Omental fat pad (tissue), 4 donors: ENCODE data around the gene RHOB. TPM values are rescaled to one million over a fixed set of nuclear protein-coding genes. Genes with fewer than 3 reads are reported as not detected.

Source experiments
- ATAC-seq: fragments of 150-250 bp; one replicate; pipeline ENCODE4 v1.9.1; 2016; ENCODE audit warnings: mild to moderate bottlenecking, moderate library complexity; ENCODE audit not compliant: low FRiP score
- DNase-seq: peaks from one replicate; pipeline ENCODE4 v3.0.0-alpha.2; 2019; ENCODE audit warnings: low spot score
- small RNA-seq: library from RNA; depleted of rRNA; stranded (forward); fragments of <200 nt; gene quantifications from one replicate; pipeline ENCODE3, GENCODE V24; 2016
- total RNA-seq, 4 donors: library from RNA; depleted of rRNA; stranded (reverse); fragments of >200 nt; gene quantifications; one replicate each; pipeline ENCODE4 v1.1.0, GENCODE V29; 2016
- TF ChIP-seq, protein P1 (sequence below), 3 donors: fragments of 450-650 bp; IDR thresholded peaks; one replicate each; pipeline ENCODE4 v1.5.1; 2016 to 2017; ENCODE audit warnings: antibody characterized with exemption in 3 of 3, mild to moderate bottlenecking in 3 of 3, moderate library complexity in 2 of 3

The RHOB gene
- total RNA-seq, 4 donors from 2014 or later, result 917 to 1,730 (median 1,246) TPM

DNA sequence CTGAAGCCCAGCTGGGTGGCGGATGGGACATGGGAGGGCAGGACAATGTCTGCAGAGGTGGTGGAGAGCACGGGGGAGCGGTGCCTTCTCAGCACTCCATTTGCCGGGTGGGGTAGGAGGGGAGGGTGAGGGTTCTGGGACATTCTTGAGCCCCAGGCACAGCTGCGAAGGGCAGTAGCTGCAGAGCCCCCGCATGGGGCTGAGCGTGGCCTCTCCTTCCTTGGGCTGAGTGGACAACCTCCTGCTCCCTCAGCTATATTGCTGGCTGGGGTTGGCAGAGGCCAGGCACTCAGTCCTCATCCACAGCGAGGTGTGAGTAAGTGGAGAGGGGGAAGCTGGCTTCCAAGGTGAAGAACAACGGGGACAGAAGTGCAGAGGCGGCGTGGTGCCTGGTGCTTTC, 50.1 kb downstream of the RHOB start:
- TF ChIP-seq, protein P1, sequence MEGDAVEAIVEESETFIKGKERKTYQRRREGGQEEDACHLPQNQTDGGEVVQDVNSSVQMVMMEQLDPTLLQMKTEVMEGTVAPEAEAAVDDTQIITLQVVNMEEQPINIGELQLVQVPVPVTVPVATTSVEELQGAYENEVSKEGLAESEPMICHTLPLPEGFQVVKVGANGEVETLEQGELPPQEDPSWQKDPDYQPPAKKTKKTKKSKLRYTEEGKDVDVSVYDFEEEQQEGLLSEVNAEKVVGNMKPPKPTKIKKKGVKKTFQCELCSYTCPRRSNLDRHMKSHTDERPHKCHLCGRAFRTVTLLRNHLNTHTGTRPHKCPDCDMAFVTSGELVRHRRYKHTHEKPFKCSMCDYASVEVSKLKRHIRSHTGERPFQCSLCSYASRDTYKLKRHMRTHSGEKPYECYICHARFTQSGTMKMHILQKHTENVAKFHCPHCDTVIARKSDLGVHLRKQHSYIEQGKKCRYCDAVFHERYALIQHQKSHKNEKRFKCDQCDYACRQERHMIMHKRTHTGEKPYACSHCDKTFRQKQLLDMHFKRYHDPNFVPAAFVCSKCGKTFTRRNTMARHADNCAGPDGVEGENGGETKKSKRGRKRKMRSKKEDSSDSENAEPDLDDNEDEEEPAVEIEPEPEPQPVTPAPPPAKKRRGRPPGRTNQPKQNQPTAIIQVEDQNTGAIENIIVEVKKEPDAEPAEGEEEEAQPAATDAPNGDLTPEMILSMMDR (IDR thresholded peaks at IDR 0.05), result no peak
- no peak for DNase-seq
- ATAC-seq, result no peak

Small RNA genes within 50 kb of the gene (small RNA-seq; reads per million reads assigned to genes)
- not detected for gene RF00019
- gene RNA5SP86, result not detected

Other genes starting within 250 kb of the RHOB start
- 1 to 10 TPM in 3 of 4 donors, under 1 TPM in 1; 0.50 to 5.4 (median 1.6) TPM for gene SDC1, start 221.9 kb upstream of the RHOB start, total RNA-seq
- gene PUM2, start 96.2 kb upstream of the RHOB start, total RNA-seq, result 10 to 100 TPM; 42.3 to 72.4 (median 57.8) TPM
- gene HS1BP3, start 204.0 kb downstream of the RHOB start, total RNA-seq, result 10 to 100 TPM; 17.7 to 30.3 (median 22.8) TPM
- 1 to 10 TPM in 1 of 4 donors, under 1 TPM in 3; 0.12 to 1.1 (median 0.25) TPM for gene GDF7, start 220.1 kb downstream of the RHOB start, total RNA-seq